Measurements from ENCODE around the gene STOML1.

Gene STOML1

DNA sequence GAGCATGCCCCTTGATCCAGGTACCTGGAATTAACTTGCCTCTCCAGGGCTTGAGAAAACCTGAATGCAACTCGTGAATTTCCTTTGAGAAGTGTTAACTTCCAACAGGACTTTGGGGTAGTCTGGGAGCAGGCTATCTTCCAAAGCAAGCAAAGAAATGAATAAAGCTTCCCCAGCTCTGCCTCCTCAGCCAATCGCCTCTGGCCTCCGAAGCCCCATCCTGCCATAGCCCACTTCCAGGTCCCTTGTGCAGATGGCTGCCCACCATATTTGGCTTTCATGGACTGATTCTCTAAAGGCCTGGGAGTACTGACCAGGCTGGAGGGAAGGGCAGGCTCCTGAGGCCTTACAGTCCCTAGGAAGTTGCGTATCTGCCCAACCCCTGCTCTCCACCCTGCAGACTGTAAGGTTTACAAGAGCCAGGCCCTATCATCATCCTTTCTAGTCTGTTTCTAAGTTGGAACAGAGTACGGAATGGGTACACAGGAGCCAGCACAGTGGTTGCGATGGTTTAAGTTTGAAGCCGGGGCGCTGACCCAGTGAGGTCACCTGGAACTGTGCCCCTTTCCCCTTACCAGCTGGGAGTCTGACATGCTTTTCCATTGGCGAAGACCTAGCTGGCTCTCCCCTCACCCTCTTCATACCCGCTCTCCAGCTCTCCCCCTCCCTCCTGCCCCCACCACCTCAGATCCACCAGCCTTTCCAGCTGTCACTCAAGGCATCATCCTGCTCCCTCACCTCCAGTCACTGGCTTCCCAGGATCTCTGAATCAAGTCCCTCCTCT is 1.3 kb upstream of the STOML1 start:
- H3K4me3 ChIP-seq (ENCODE audit: control insufficient read depth, low read depth, low read length), result no peak overlapping the region
- DNase-seq (ENCODE audit: low read depth), result no peak
- TF ChIP-seq, protein P1, sequence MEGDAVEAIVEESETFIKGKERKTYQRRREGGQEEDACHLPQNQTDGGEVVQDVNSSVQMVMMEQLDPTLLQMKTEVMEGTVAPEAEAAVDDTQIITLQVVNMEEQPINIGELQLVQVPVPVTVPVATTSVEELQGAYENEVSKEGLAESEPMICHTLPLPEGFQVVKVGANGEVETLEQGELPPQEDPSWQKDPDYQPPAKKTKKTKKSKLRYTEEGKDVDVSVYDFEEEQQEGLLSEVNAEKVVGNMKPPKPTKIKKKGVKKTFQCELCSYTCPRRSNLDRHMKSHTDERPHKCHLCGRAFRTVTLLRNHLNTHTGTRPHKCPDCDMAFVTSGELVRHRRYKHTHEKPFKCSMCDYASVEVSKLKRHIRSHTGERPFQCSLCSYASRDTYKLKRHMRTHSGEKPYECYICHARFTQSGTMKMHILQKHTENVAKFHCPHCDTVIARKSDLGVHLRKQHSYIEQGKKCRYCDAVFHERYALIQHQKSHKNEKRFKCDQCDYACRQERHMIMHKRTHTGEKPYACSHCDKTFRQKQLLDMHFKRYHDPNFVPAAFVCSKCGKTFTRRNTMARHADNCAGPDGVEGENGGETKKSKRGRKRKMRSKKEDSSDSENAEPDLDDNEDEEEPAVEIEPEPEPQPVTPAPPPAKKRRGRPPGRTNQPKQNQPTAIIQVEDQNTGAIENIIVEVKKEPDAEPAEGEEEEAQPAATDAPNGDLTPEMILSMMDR (IDR thresholded peaks at IDR 0.05; ENCODE audit: control insufficient read depth, insufficient read depth, low read depth, low read length, missing control alignments), result no peak

DNA sequence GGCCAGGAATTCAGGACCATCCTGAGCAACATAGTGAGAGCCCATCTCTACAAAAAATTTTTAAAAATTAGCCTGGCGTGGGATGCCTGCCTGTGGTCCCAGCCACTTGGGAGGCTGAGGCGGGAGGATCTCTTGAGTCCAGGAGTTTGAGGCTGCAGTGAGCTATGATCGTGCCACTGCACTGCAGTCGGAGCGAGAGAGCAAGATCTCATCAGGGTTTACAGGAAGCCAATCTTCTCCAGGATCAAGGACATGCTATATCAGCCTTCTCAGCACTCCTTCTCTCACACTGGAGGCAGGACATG is 451 bp upstream of the STOML1 start:
- TF ChIP-seq, protein P1 (IDR thresholded peaks at IDR 0.05; ENCODE audit: control insufficient read depth, insufficient read depth, low read depth, low read length, missing control alignments), result no peak
- DNase-seq (ENCODE audit: low read depth), result no peak
- no peak overlapping the region for H3K4me3 ChIP-seq (ENCODE audit: control insufficient read depth, low read depth, low read length)

DNA sequence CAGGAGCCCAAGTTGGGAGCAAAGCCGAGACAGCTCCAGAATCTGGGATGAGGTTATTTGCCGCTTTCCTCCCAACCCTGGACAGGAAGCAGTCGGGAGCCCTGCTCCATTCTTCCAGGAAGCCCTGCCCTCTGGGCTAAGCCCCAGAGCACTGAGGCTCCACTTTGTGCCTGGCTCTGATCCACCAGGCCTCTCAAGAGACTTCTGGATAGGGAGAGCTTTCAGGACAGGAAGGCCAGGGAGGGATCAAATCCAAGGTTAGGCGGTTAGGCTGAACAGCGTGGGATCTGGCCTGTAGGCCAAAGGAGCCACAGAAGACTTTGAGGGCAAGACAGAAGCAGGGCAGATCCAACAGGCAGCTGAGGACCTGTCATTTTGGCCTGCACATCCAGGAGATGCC is 835 bp downstream of the STOML1 start:
- TF ChIP-seq, protein P1 (IDR thresholded peaks at IDR 0.05; ENCODE audit: control insufficient read depth, insufficient read depth, low read depth, low read length, missing control alignments), result no peak
- H3K4me3 ChIP-seq (ENCODE audit: control insufficient read depth, low read depth, low read length), result peak overlapping the region; percentile 65
- no peak for DNase-seq (ENCODE audit: low read depth)

DNA sequence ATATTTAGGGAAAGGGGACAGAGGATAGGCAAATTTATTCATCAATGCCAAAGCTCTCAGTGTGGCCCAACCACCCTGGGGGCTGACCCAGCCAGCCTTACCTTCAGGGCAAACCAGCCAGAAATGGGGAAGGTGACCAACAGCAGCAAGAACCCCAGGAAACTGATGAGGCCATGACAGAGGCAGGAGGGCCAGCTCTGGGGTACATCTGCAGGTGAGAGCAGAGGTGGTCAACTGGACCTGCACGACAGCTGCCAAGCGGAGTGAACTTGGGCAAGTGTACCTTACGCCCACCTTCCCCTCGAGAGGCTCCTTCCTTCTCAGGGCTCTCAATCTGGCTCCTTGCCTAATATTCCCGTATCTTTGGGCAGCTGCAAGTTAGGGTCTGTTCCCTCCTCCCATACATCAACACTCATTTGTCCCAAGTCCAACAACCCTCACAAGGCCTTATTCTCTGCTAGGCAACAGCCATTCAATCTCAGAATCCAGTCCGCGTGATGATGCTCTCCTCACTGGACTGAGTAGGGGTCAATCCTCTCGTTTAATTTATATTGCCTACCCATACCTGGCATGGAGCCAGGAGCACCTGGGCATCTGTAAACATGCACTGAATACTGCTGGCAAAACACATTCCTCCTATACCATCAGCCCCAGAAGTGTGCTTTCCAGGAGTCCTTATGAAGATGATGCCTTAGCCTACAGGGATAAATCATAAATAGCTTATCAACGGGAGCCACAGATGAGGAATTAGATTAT is 1.7 kb downstream of the STOML1 start:
- DNase-seq (ENCODE audit: low read depth), result no peak
- H3K4me3 ChIP-seq (ENCODE audit: control insufficient read depth, low read depth, low read length), result no peak overlapping the region
- TF ChIP-seq, protein P1 (IDR thresholded peaks at IDR 0.05; ENCODE audit: control insufficient read depth, insufficient read depth, low read depth, low read length, missing control alignments), result no peak

DNA sequence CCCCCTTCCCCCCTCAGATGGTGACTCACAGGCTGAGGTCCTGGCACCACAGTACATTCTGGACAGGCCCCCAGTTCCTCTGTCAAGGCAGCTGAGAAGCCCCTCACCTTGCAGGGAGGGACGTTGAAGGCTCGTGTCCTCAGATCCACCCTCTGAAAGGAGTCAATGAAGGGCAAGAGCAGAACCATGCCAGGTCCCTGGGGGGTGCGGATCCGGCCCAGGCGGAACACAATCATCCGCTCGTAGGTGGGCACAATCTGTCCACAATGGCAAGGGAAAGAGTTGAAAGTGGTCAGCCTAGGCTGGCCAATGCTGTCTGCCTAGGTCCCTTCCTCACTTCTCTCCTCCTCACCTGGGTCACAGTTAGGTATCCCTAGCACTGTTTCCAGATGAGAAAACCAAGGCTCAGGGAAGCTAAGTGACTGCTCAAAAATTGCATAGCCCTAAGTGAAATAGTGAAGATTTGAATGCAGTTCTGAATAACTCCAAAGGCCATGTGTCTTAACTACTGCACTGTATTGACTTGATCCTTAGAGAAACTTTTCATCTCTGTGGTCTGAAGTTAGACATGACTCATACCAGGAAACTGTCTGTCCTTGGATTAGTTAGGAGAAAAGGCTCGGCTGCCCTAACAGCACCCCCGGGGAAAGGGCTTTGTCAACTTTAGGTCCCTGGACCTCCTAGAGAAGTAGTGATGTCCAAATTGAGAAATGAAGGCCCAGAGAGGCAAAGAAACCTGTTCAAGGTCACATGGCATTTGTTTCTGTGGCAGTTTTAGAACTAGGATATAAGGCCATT is 2.9 kb downstream of the STOML1 start:
- TF ChIP-seq, protein P1 (IDR thresholded peaks at IDR 0.05; ENCODE audit: control insufficient read depth, insufficient read depth, low read depth, low read length, missing control alignments), result no peak
- DNase-seq (ENCODE audit: low read depth), result no peak
- no peak overlapping the region for H3K4me3 ChIP-seq (ENCODE audit: control insufficient read depth, low read depth, low read length)

DNA sequence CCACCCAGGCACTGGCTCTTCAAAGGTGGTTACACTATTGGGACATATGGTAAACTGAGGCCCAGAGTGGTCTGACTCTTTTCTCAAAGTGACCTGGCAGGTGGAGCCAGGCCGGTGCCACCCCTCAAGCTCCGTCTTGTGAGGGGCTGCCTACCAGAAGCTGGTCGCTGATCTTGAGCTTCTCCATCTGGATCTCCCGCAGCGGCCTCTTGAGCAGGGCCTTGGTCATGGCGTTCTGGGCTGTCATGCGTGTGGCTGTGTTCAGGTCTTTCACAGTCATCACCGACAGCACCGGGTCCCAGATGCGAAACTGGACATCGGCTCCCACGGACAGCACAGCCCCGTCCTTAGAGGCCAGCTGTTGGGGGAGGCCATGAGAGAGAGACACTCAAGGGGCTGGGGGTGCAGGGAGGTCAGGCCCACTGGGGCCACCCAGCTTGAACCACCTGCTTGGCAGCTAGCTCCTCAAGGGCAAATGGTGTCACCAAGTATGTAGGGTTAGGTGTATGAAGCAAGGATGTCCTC is 3.6 kb downstream of the STOML1 start:
- DNase-seq (ENCODE audit: low read depth), result no peak
- TF ChIP-seq, protein P1 (IDR thresholded peaks at IDR 0.05; ENCODE audit: control insufficient read depth, insufficient read depth, low read depth, low read length, missing control alignments), result no peak
- no peak overlapping the region for H3K4me3 ChIP-seq (ENCODE audit: control insufficient read depth, low read depth, low read length)

All from AG09309 (cell line).